Pulmonary artery endothelial cell (primary cell): Measurements from ENCODE around the gene RLN1. TPM values are rescaled to one million over a fixed set of nuclear protein-coding genes. Genes with fewer than 3 reads are reported as not detected.
A peak's percentile ranks its signal among the peaks of the same experiment; 100 is the strongest.
"Not testable (repeated sequence)": the region's sequence is repeated elsewhere in the genome, so short reads cannot be mapped to it uniquely, and the experiment has no call there.

Source experiments
- DNase-seq: peaks from one replicate; pipeline ENCODE4 v3.0.0-alpha.2; 2011; ENCODE audit warnings: low read depth, low spot score
- total RNA-seq: library from RNA; depleted of rRNA; stranded (reverse); fragments of >200 nt; gene quantifications from 2 replicates; pipeline ENCODE4 v1.2.3, GENCODE V29; 2014

Gene RLN1
- not detected in 2 replicates for total RNA-seq

- DNase-seq, result not testable (repeated sequence)
These were observed at the start of gene RLN1 for GRCh38 chr9:5338992-5339981. Gene RLN1 (minus strand): TSS chr9:5339876. CDS start chr9:5339746, 130 bp downstream.

- DNase-seq, result no peak
These were observed 49.5 kb upstream of the RLN1 start for GRCh38 chr9:5389109-5389732.

- DNase-seq, result no peak
These were observed 48.5 kb upstream of the RLN1 start for GRCh38 chr9:5388026-5388819.

GRCh38 chr9:5384436-5384835 lies 44.8 kb upstream of the RLN1 start:
- DNase-seq, result no peak

GRCh38 chr9:5382479-5382878 lies 42.8 kb upstream of the RLN1 start:
- no peak for DNase-seq

- peak; percentile 58 for DNase-seq
These were observed 36.3 kb upstream of the RLN1 start for GRCh38 chr9:5375790-5376477.

GRCh38 chr9:5375091-5375490 lies 35.4 kb upstream of the RLN1 start:
- no peak for DNase-seq

GRCh38 chr9:5364294-5365024 lies 24.8 kb upstream of the RLN1 start:
- peak; percentile 22 for DNase-seq

GRCh38 chr9:5361326-5362010 lies 21.8 kb upstream of the RLN1 start:
- DNase-seq, result no peak

GRCh38 chr9:5360341-5360740 lies 20.7 kb upstream of the RLN1 start:
- no peak for DNase-seq

- no peak for DNase-seq
These were observed 17.9 kb upstream of the RLN1 start for GRCh38 chr9:5357431-5358105.

GRCh38 chr9:5355817-5356216 lies 16.1 kb upstream of the RLN1 start:
- no peak for DNase-seq

- no peak for DNase-seq
These were observed 15.6 kb upstream of the RLN1 start for GRCh38 chr9:5355226-5355625.

GRCh38 chr9:5354184-5354583 lies 14.5 kb upstream of the RLN1 start:
- DNase-seq, result no peak

- DNase-seq, result no peak
These were observed 13.1 kb upstream of the RLN1 start for GRCh38 chr9:5352637-5353248.

- no peak for DNase-seq
These were observed 3.0 kb downstream of the RLN1 start for GRCh38 chr9:5336688-5337087.

- not testable (repeated sequence) for DNase-seq
These were observed 8.4 kb downstream of the RLN1 start for GRCh38 chr9:5331276-5331675.

- DNase-seq, result no peak
These were observed 12.7 kb downstream of the RLN1 start for GRCh38 chr9:5326893-5327548.
